HG03469 (cell line): Measurements from ENCODE around the gene PCDHGA1.
A peak's percentile ranks its signal among the peaks of the same experiment; 100 is the strongest.

Experiments
- ATAC-seq: cut with Tn5 transposase; IDR thresholded peaks from one replicate; pipeline ENCODE4 v1.9.1; 2021; ENCODE audit warnings: mild to moderate bottlenecking, moderate library complexity, moderate number of reproducible peaks; ENCODE audit not compliant: unreplicated experiment

PCDHGA1 gene

DNA sequence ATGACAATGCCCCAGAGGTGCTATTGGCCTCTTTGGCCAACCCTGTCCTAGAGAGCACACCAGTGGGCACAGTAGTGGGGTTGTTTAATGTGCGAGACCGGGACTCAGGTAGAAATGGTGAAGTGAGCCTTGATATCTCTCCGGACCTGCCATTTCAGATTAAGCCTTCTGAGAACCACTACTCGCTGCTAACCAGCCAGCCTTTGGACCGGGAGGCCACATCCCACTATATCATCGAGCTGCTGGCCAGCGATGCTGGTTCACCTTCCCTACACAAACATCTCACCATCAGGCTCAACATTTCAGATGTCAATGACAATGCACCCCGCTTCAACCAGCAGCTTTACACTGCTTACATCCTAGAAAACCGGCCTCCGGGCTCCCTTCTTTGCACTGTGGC, 160.0 kb downstream of the PCDHGA1 start:
- no peak for ATAC-seq

- ATAC-seq = no peak
Measured at GRCh38 chr5:141490771-141491170, 160.5 kb downstream of the PCDHGA1 start.

- ATAC-seq = no peak
Measured at GRCh38 chr5:141491323-141492167, 161.2 kb downstream of the PCDHGA1 start.

DNA sequence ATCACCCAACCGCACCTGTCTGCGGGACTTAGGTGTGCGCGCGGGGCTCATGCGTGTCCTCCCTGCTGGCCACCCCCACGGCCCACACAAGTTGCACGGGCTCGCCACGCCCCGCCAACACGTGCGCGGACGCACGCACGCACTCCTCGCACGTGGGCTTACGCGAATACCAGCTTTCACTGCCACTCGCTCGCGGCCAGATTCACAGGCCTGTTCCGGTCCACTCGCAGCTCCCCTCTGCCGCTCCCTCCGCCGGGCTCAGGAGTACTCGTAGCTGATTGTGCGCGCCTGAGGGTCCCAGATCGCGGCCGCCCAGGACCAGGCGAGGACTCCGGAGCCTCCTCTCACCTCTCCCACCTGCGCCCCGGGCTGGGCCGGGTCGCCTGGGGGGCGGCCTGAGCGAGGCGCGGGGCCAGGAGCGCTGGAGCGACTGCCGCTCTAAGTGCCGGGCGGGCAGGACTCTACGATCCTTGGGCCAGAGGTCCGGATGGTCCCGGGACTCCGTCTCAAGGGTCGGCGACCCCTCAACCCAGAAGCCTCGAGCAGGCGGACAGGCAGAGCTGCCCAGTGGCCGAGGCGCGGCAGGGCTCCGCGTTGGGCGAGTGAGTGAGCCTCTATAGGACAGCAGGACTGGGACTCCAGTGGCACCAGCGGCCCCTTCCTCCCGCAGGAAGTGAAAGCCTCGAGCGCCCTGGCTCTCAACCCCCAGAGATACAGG, 162.0 kb downstream of the PCDHGA1 start:
- no peak for ATAC-seq

- ATAC-seq = no peak
Measured at GRCh38 chr5:141493500-141494422, 163.4 kb downstream of the PCDHGA1 start.

DNA sequence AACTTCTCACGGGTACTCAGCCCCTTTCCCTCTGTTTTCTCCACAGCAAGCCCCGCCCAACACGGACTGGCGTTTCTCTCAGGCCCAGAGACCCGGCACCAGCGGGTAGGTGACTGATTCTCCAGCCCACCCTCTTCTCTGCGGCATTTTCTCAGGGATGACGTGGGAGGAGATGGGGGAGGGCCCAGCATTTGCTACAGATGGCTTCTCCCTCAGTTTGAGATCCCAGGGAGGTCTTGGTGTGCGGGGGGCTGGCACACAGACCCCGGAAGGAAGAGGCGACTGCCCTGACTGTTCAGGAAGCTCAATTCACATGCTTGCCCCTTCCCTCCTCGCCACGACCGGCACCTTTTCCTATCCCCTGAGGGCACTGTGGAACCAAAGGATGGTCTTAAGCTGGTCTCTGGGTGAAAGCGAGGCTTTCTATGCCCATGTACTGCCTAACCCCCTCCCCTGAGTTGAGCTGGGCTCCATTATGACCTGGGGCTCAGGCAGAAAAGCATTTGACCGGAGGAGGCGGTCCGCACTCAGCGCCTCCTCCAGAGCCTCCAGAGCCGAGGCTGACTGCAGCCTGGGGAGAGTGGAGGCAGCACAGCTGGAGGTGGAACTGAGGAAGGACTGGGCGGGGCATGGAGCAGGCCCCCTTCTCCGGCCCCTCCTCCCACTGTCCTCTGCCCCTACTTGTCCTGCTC, 164.6 kb downstream of the PCDHGA1 start:
- ATAC-seq = no peak

GRCh38 chr5:141495453-141495811, 165.1 kb downstream of the PCDHGA1 start:
- no peak for ATAC-seq

DNA sequence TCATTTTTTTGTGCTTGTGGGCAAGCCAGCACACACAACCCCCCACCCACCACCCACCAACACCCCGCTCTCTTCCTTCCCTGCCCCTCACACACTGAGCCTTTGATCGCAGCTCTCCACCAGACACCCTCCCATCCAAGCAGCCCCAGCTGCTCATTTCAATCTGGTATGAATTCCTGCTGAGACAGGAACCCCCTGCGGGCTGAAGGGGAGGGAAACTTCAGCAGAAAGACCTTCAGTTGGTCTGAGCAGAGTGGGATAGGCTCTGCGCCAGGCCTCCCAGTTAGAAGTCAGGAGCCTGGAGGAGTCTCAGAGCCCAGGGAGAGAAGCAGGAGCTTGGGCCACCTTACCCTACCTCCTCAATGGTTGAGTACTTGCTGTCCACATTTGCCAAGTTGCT, 165.7 kb downstream of the PCDHGA1 start:
- no peak for ATAC-seq

DNA sequence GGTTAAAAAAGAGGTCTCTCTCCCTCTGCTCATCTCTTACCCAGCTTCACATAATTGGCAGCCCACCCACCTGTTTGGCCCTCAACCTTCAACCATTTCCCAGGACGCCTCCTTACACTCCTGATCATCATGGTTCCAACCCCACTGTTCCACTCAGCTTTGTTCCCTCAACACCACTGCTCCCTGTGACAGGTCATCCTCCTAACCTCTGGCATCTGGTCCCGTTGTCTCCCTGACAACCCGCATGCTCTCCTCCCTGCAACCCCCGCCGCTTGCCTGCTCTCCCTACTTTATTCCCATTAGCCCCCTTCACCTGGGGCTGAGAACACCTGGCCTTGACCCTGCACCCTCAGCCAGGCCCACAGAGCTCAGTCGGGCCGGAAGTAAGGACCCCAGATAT, 171.4 kb downstream of the PCDHGA1 start:
- no peak for ATAC-seq

- ATAC-seq = no peak
Measured at GRCh38 chr5:141503681-141504080, 173.4 kb downstream of the PCDHGA1 start.

GRCh38 chr5:141504216-141504615, 173.9 kb downstream of the PCDHGA1 start:
- no peak for ATAC-seq

DNA sequence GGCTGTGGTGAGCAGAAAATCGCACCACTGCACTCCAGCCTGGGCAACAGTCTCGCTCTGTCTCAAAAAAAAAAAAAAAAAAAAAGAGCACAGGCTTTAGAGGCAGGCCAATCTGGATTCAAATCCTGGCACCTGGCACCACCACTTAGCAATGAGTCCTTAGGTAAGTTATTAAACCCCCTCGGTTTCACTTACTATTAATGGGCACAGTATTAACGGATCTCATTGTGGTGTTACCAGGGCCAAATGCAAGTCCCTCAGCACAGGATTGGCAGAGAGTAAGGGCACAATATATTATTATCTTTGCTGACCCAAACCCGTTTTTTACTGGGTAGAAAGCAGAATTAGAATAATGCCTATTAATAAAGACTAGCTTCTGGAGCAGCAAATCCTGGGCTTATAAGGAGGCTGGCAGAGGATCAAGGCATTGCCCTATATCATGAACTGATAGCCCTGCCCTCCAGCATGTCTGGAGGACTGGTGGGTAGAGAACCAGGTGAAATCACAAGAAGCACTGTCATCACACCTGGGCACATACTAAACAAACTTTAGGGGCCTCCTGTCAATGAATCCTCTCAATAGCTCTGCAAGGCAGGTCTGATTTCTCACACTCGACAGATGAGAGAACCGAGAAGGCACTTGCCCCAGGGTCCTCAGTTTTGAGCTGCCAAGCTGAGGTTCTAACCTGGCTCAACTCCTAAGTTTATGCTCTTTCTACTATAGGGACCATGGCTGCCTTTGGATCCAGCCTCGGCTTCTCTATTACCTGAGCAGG, 176.3 kb downstream of the PCDHGA1 start:
- no peak for ATAC-seq

GRCh38 chr5:141507387-141508091, 177.2 kb downstream of the PCDHGA1 start:
- peak; percentile 31 for ATAC-seq

DNA sequence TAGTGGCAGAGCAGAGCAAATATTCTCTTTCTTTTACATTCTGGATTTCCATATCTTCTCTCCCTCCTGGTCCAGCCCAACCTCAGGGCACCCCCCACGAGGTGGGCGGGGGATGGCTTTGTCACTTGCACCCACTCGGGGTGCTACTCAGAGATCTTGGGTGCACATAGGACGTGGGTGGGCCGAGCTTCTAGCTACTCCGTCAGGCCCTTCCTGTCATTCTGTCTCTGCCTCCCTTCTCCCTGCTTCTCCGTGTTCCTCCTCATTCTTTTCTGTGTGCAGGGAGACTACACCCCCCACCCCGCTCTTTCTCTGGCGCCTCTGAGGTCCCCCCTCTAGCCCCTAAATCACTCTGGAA, 178.1 kb downstream of the PCDHGA1 start:
- ATAC-seq = no peak

DNA sequence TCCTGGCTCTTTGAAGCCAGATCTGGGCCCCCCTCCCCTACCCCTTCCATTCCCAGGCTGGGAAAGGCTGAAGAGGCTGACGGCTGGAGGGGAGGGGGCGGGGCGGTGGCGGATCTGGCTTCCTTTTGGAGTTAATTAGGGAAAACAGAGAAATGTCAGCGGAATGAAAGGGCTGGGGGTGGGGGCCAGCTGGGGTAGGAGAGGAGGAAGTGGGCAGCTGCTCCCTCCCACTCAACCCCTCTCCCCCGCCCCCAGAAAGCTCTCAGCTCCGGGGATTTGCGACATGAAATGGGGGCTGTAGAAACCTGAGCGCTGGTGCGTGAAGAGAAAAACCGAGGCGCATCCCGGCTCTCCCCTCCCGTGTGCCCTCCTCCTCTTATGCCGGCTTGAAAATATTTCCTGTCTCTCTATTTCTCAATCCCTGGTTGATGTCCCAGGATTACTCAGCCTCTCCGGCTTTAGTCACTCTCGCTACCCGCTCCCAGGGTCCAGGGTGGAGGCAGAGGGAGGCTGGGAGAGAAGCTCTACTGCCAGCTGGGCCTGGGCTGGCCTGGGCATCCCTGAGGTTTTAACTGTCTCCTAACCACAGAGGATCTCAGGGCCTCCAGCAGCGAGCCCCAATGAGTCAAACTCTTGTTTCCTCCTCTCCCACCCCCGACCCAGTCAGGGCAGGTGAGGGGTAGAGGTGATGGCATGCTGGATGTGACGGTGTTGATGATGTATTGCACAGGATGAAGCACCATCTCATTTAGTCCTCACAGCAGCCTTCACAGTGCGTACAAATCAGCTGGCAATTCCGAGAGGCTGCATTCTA, 178.7 kb downstream of the PCDHGA1 start:
- ATAC-seq = no peak

GRCh38 chr5:141510160-141510559, 179.8 kb downstream of the PCDHGA1 start:
- ATAC-seq = no peak

GRCh38 chr5:141510850-141511601, 180.7 kb downstream of the PCDHGA1 start:
- ATAC-seq = peak; percentile 31
